NCI-H526 (cell line): ENCODE results near the gene B4GALNT3.

ENCODE experiments used
- DNase-seq, 2 experiments: peaks; one replicate each; lab custom pipeline; 2025; lab: John Stamatoyannopoulos, UW

Gene B4GALNT3

GRCh38 chr12:538731-539539 lies 79.2 kb downstream of the B4GALNT3 start:
- DNase-seq = no peak

DNA sequence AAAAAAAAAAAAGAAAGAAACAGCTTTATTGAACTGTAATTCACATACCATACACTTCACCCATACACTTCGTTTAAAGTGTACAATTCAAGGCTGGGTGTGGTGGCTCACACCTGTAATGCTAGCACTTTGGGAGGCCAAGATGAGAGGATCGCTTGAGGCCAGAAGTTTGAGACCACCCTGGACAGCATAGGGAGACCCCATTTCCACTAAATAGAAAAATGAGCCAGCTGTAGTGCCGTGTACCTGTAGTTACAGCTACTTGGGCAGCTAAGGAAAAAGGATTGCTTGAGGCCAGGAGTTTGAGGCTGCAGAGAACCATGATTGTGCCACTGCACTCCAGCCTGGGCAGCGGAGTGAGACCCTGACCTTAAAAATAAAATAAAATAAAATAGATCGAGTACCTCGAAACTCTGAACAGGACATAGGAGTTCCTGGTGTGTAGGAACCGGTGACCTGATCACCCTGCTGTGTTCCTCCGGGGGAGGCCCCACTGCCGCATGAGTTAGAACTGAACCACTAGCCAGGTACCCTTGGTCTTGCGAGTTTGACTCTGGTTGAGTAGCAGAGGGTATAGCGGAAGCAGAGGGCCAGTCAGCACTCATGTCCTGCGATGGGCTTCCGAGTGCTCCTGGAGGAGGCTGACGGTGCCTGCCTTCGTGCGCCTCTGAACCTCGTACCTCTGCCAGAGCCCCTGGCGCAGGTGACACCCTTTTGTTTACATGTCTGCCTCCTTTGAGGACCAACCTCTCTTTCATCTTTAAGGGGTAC lies 80.0 kb downstream of the B4GALNT3 start:
- no peak for DNase-seq

DNA sequence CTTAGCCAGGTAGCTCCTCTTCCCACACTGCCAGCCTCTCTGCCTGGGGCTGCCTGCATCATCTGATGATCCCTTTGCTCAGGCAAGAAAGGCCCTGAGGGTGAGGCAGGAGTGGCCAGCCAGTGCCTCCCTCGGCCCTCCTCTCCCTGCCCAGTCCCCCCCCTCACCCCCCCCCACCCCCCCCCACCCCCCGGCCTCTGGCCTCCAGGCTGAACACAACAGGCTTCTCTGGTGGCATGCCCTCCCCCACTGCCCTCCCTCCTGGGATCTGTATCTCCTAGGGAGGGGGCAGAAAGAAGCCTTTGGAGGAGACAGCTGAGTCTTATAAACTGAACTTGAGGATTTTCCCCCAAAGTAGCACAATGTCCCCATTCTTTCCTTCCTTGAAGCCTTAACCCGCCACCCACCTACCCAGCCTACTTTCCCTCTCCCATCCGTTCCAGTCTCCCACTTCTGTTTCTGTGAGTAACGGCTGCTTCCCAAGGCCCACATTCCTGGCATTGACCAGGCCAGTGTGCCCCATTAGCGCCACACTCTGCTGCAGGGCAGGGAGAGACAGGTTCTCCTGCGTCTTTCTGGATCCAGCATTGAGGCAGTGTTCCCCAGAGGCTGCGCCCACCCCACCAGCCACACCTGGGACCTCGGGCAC lies 82.1 kb downstream of the B4GALNT3 start:
- DNase-seq = no peak

- DNase-seq = peak in 1 of 2 experiments; percentile 12
Measured at GRCh38 chr12:542395-543113, 82.8 kb downstream of the B4GALNT3 start.

DNA sequence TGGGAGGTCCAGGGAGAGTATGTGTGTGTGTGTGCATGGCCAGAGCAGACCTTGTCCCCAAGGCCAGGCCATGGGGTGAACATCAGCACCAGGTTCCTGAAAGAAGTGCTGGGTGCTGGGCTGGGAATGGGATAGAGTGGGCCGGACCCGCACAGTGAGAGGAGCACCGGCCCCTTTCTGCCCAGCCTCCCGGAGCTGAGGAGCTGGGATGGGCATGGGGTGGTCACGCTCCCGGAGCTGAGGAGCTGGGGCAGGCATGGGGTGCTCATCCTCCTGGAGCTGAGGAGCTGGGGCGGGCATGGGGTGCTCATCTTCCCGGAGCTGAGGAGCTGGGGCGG lies 83.3 kb downstream of the B4GALNT3 start:
- DNase-seq = no peak

GRCh38 chr12:544142-544541 lies 84.4 kb downstream of the B4GALNT3 start:
- DNase-seq = no peak

- no peak for DNase-seq
Measured at GRCh38 chr12:544941-545635, 85.3 kb downstream of the B4GALNT3 start.

- no peak for DNase-seq
Measured at GRCh38 chr12:545835-546234, 86.1 kb downstream of the B4GALNT3 start.

DNA sequence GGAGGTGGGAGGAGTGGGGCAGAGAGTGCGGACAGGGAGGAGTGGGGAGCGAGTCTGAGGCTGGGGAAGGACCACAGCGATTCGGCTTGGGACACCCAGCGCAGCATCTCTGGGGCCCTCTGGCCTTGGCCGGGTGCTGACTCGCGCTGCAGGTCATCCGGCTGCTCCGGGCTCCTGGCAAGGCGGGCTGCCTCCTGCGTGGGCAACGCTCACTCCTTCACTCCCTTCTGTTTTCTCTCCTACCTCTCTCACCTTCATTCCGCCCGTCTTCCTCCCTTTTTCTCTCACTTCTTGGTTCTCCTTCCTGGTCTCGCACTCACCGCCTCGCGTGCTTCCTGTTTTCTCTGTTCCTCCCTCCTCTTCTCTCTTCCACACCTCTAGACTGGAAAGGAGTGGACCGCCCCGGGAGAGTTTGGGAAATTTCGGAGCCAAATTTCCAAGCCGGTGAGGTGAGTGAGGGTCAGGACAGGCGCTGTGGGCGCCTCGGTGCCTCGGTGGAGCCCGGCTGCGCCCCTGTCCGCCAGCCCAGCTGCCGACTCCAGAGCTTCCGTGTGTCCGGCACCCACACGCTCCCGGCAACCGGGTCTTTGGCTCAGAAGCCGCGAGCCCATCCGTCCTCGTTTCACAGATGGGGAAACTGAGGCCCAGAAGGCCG lies 86.7 kb downstream of the B4GALNT3 start:
- no peak for DNase-seq

GRCh38 chr12:546920-547845 lies 87.4 kb downstream of the B4GALNT3 start:
- peak; percentile 28 to 76 for DNase-seq

- no peak for DNase-seq
Measured at GRCh38 chr12:547883-548470, 88.2 kb downstream of the B4GALNT3 start.

GRCh38 chr12:549476-550082 lies 89.8 kb downstream of the B4GALNT3 start:
- DNase-seq = no peak

DNA sequence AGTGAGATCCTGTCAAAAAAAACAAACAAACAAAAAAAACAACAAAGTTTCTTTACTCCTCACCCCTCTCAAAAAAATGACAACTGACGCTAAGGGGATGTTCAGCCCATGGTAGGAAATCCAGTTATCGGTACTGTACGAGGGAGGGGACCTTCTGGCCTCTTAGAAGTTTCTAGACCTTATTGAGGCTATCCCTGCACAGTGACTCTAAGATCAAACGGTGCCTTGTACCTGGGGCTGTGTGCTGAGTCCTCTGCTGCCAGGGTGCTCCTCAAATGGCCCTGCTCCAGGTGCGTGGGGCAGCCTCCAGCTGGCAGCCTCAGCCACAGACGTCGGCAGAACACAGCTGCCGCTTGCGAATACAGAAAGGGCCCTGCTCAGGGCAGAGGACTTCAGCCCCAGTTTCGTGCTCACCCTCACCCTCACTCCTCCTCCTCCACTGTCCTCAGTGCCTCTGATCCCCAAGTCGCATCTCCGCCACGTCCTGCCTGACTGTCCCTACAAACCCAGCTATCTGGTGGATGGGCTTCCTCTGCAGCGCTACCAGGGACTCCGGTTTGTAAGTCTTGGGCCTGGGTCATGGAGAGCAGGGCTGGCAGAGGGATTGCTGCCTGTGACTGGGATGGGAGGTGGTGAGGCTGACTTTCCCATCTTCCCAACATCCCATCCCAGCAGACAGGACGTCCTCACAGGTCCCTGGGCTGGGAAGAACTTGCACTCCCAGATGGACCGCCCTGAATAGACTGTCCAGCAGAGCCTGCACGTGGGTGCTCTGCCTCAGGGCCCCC lies 90.9 kb downstream of the B4GALNT3 start:
- no peak for DNase-seq

DNA sequence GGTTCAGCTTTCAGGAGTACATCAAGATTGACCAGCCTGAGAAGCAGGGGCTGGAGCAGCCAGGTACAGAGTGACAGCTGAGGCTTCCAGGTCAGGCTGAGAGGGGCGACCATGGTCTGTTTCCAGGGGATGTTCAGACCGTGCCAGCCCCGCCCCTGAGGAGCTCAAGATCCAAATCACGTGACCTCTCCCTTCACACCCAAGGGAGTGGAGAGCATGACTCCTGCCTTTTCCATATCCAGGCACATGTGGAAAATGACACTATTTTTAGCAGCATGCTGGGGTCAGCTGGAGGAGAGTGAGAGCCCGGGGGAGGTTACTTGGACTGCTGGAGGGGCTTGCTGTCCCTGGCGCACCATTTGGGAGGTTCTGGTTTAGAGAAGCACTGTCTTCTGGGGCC lies 92.7 kb downstream of the B4GALNT3 start:
- no peak for DNase-seq

DNA sequence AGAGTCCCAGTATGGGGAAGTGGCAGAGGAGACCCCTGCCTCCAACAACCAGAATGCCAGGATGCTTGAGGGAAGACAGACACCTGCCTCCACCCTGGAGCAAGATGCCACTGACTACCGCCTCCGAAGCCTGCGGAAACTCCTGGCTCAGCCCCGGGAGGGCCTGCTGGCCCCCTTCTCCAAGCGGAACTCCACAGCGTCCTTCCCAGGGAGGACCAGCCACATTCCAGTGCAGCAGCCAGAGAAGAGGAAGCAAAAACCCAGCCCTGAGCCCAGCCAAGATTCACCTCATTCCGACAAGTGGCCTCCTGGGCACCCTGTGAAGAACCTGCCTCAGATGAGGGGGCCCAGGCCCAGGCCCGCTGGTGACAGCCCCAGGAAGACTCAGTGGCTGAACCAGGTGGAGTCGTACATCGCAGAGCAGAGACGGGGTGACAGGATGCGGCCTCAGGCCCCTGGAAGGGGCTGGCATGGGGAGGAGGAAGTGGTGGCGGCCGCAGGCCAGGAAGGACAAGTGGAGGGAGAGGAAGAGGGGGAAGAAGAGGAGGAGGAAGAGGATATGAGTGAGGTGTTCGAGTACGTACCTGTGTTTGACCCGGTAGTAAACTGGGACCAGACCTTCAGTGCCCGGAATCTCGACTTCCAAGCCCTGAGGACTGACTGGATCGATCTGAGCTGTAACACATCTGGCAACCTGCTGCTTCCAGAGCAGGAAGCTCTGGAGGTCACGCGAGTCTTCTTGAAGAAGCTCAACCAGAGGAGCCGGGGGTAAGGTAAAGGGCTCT lies 93.7 kb downstream of the B4GALNT3 start:
- DNase-seq = no peak

DNA sequence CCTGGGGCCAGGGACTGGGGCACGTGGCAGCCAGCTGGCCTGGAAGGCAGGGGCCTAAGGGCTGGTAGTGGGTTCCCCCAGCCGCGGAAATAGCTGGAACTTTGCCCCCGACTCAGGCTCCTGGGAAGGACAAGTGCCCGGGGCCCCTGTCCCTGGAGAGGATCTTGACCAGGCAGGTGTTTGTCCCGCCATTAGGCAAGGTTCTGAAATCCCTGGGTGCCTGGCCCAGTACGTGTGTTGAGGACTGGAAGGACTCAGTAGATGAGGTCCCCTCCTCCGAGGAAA lies 94.2 kb downstream of the B4GALNT3 start:
- no peak for DNase-seq

- no peak for DNase-seq
Measured at GRCh38 chr12:556498-556897, 96.8 kb downstream of the B4GALNT3 start.

DNA sequence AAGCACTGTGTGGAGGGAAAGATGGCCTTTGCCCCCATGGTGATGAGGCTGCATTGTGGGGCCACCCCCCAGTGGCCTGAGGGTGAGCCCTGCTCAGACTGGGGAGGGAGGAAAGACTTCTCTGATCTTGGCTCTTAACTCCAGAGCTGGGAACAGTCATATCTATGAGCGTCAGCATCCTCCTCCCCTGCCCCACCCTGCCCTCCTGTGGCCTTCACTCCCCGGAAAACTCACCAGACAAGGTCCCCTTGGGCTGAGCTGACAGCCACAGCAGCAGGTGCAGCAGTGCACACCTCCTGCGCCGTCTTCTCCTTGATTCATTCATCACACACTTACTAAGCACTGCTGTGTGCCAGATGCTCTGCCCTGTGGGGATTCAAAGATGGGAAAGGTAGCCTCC lies 98.8 kb downstream of the B4GALNT3 start:
- no peak for DNase-seq
